OCI-LY1 (cell line): ENCODE measurements around the gene PIGU.

ENCODE experiments used
- H2AFZ ChIP-seq: fragments of 200-600 bp; sonication (generic), shearing (Covaris generic); 2 replicates; pipeline ENCODE4 v1.6.0; 2014; ENCODE audit warnings: antibody characterized with exemption, mild to moderate bottlenecking, low read length
- H3F3A ChIP-seq: fragments of 200-600 bp; sonication (generic), shearing (Covaris generic); 2 replicates; pipeline ENCODE4 v1.6.0; 2014; ENCODE audit warnings: mild to moderate bottlenecking, antibody characterized with exemption, low read length, moderate library complexity; ENCODE audit not compliant: insufficient read depth
- H3K27ac ChIP-seq: fragments of 200-600 bp; sonication (generic); 2 replicates; pipeline ENCODE4 v1.5.1; 2014; ENCODE audit warnings: low read length, mixed run types, mild to moderate bottlenecking, low read depth; ENCODE audit not compliant: poor library complexity, severe bottlenecking
- H3K27me3 ChIP-seq: fragments of 200-600 bp; sonication (generic); 2 replicates; pipeline ENCODE4 v1.6.0; 2014; ENCODE audit warnings: antibody characterized with exemption, mild to moderate bottlenecking, low read length, moderate library complexity; ENCODE audit not compliant: insufficient read depth
- H3K36me3 ChIP-seq: fragments of 200-600 bp; sonication (generic); 2 replicates; pipeline ENCODE4 v1.6.1; 2014; ENCODE audit warnings: mild to moderate bottlenecking, antibody characterized with exemption, low read length, moderate library complexity, mixed read lengths; ENCODE audit not compliant: insufficient read depth
- H3K4me1 ChIP-seq: fragments of 200-600 bp; sonication (generic); 2 replicates; pipeline ENCODE4 v1.5.1; 2014; ENCODE audit warnings: mild to moderate bottlenecking, low read length, moderate library complexity; ENCODE audit not compliant: insufficient read depth, severe bottlenecking
- H3K4me2 ChIP-seq: fragments of 200-600 bp; sonication (generic), shearing (Covaris generic); 2 replicates; pipeline ENCODE4 v1.6.1; 2014; ENCODE audit warnings: low read length
- H3K4me3 ChIP-seq: fragments of 200-600 bp; sonication (generic); 2 replicates; pipeline ENCODE4 v1.5.1; 2014; ENCODE audit warnings: low read length, low read depth, mild to moderate bottlenecking, mixed read lengths; ENCODE audit not compliant: poor library complexity, severe bottlenecking
- H3K79me2 ChIP-seq: fragments of 200-600 bp; shearing (Covaris generic); 2 replicates; pipeline ENCODE4 v1.6.1; 2016; ENCODE audit warnings: mixed run types, low read length, mixed read lengths; ENCODE audit not compliant: insufficient read depth
- H3K9ac ChIP-seq: fragments of 200-600 bp; sonication (generic), shearing (Covaris generic); 2 replicates; pipeline ENCODE4 v1.6.1; 2014; ENCODE audit warnings: mild to moderate bottlenecking, low read length, mixed read lengths
- H3K9me2 ChIP-seq: fragments of 200-600 bp; sonication (generic), shearing (Covaris generic); 2 replicates; pipeline ENCODE4 v1.6.1; 2014; ENCODE audit warnings: low read depth, mild to moderate bottlenecking, low read length, mixed read lengths
- H3K9me3 ChIP-seq: fragments of 200-600 bp; shearing (Covaris generic); 2 replicates; pipeline ENCODE4 v1.6.1; 2014; ENCODE audit warnings: low read length, mixed read lengths
- H4K20me1 ChIP-seq: fragments of 200-600 bp; sonication (generic), shearing (Covaris generic); 2 replicates; pipeline ENCODE4 v1.6.0; 2016; ENCODE audit warnings: mild to moderate bottlenecking, low read length; ENCODE audit not compliant: insufficient read depth
- EZH2 ChIP-seq: fragments of 200-600 bp; sonication (generic), shearing (Covaris generic); IDR thresholded peaks from 2 replicates; pipeline ENCODE4 v1.8.0; 2017; ENCODE audit warnings: borderline replicate concordance, mixed run types, mild to moderate bottlenecking, antibody characterized with exemption, low read length, moderate library complexity, mixed read lengths
- TF ChIP-seq, protein P1 (sequence below): fragments of 200-600 bp; sonication (generic), shearing (Covaris generic); IDR thresholded peaks from 2 replicates; pipeline ENCODE4 v1.5.1; 2017; ENCODE audit warnings: mild to moderate bottlenecking, antibody characterized with exemption, low read length, moderate library complexity, mixed read lengths

The PIGU gene

DNA sequence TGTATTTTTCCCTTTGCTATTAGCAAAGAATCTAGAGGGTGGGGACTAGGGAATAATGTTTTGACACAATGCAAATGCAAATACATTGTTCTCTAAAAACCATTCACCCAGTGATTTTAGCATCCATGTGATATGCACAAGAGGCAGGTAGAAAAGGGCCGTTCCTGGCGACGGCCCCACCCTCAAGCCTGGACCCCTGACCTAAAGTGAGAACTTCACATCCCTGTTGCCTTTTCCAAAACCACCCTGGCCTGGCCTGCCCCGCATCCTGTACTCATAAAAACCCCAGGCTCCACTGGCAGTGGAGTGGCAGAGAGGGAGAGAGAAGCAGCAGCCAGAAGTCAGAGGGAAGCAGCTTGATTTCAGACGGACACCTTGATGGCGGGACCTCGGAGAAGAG, 69.8 kb downstream of the PIGU start:
- Histone ChIP-seq H3K79me2 (no peaks in the 10 kb centered on the region), H3K27me3 (no peaks in the 10 kb centered on the region), H3K9me3 (no peaks in the 10 kb centered on the region), H3F3A (no peaks in the 10 kb centered on the region), H2AFZ (no peak overlapping the region), H3K9me2 (no peaks in the 10 kb centered on the region), H3K4me3 (no peak overlapping the region), H3K36me3 (no peaks in the 10 kb centered on the region), H3K4me2 (no peak overlapping the region), H3K4me1 (peaks cover 17% of the 10 kb centered on the region), H3K27ac (no peak overlapping the region), H3K9ac (no peak overlapping the region), H4K20me1 (no peaks in the 10 kb centered on the region)
- no peak for TF ChIP-seq EZH2
- TF ChIP-seq, protein P1, sequence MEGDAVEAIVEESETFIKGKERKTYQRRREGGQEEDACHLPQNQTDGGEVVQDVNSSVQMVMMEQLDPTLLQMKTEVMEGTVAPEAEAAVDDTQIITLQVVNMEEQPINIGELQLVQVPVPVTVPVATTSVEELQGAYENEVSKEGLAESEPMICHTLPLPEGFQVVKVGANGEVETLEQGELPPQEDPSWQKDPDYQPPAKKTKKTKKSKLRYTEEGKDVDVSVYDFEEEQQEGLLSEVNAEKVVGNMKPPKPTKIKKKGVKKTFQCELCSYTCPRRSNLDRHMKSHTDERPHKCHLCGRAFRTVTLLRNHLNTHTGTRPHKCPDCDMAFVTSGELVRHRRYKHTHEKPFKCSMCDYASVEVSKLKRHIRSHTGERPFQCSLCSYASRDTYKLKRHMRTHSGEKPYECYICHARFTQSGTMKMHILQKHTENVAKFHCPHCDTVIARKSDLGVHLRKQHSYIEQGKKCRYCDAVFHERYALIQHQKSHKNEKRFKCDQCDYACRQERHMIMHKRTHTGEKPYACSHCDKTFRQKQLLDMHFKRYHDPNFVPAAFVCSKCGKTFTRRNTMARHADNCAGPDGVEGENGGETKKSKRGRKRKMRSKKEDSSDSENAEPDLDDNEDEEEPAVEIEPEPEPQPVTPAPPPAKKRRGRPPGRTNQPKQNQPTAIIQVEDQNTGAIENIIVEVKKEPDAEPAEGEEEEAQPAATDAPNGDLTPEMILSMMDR = no peak

DNA sequence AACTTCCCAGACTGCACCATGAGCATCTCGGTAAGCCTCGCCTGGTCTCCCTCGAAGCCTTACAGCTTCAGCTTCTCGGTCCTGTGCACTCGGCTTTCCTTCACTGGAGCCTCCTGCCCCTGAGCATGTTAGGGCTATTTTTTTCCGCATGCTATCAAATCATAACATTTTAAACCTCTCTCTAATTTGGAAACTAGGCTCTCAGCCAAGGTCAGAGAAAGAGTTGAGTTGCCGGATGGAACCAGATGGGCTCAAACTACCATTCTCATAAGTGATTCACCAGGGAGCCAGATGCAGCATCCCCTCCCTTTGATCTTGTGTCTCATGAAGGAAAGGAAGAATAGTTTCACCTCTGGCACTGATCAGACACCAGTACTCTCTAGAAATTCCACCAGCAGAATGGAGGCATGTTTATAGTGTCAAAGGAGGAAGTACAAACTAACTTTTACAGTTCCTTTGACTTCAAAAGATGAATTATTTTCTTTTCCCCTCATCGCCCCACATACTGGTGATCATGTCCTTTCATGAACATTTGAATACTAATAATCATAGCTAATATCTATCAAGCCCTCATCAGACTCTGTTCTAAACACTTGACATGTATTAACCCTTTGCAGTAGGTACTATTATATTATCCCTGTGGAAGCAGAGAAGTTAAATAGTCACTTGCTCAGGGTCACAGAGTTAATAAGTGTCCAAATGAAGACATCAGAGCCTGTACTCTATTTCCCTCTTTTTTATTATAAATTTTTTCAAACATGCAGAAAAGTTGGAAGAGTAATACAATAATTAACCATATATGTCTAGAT, 71.7 kb downstream of the PIGU start:
- Histone ChIP-seq H3K9me2 (no peaks in the 10 kb centered on the region), H3K27me3 (no peaks in the 10 kb centered on the region), H4K20me1 (no peaks in the 10 kb centered on the region), H3K27ac (no peak overlapping the region), H3K79me2 (no peaks in the 10 kb centered on the region), H3K4me3 (no peak overlapping the region), H3K4me2 (no peak overlapping the region), H2AFZ (no peak overlapping the region), H3K4me1 (peaks cover 16% of the 10 kb centered on the region), H3F3A (no peaks in the 10 kb centered on the region), H3K9me3 (no peaks in the 10 kb centered on the region), H3K9ac (no peak overlapping the region), H3K36me3 (no peaks in the 10 kb centered on the region)
- TF ChIP-seq, protein P1 = no peak
- TF ChIP-seq EZH2 = no peak

DNA sequence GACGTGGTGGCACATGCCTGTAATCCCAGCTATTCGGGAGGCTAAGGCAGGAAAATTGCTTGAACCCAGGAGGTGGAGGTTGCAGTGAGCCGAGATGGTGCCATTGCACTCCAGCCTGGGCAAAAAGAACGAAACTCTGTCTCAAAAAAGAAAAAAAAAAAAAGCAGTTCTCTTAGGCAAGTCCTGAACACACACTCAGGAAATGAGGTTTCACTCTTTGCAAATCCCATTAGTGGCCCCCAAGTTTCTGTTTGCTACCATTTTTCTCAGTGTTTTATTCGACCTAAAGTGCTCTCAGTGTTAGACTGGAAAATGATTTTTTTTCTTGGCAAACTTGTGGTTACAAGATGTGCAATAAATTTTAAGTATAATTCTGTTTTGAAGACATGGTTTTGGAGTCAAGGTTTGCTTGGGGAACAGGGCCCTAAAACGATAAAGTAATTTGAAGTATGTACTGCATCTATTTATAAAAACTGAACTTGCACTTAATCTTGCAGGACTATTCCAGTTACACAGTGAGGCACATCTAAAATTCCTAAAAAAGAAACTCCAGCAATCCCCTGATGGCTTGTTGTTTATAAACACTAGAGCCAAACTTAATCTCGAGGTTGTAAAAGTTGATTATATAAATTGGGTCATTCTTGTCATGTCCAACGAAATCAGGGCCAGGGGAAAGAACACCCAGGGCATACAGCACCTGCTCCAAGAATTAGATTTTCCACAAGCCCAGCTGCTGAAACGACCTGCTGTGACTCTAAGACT, 75.8 kb downstream of the PIGU start:
- Histone ChIP-seq H3K27me3 (no peaks in the 10 kb centered on the region), H3K9me2 (no peaks in the 10 kb centered on the region), H3K27ac (no peak overlapping the region), H3K4me1 (peaks cover 9% of the 10 kb centered on the region), H3K36me3 (no peaks in the 10 kb centered on the region), H2AFZ (no peak overlapping the region), H3K9me3 (no peaks in the 10 kb centered on the region), H3K4me3 (no peak overlapping the region), H3F3A (no peaks in the 10 kb centered on the region), H3K4me2 (no peak overlapping the region), H4K20me1 (no peaks in the 10 kb centered on the region), H3K79me2 (no peaks in the 10 kb centered on the region), H3K9ac (no peak overlapping the region)
- no peak for TF ChIP-seq EZH2
- TF ChIP-seq, protein P1 = no peak
